OCI-LY3 (cell line): ENCODE results near the gene SLC46A2.

Experiments used
- EZH2phosphoT487 ChIP-seq: fragments of 200-600 bp; shearing (Covaris generic); IDR thresholded peaks from 2 replicates; pipeline ENCODE4 v1.6.1; 2018; ENCODE audit warnings: antibody characterized with exemption, mixed run types, low read depth
- TF ChIP-seq, protein P1 (sequence below): fragments of 200-600, 300-600 bp; sonication (generic); IDR thresholded peaks from 2 replicates; pipeline ENCODE4 v1.5.1; 2014; ENCODE audit warnings: antibody characterized with exemption, low read length, low read depth

DNA sequence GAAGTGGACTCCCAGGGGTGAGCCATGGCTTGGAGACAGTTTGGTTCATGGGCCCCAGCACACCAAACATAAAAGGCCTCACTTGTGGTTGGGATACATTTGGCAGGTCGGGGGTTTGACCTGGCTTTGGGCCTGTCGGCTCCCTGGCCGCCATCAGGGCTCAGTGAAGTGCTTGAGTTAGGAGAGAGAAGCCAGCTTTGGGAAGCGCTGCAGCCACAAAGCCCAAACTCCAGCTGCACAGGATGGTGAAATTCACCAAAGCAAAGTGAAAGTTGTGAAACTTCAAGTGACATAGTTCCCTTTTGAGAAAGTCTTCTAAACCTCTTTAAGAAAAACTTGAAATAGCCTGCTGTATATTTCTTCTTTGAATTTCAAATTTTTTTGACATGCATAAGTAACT, 27.5 kb downstream of the SLC46A2 start:
- TF ChIP-seq, protein P1, sequence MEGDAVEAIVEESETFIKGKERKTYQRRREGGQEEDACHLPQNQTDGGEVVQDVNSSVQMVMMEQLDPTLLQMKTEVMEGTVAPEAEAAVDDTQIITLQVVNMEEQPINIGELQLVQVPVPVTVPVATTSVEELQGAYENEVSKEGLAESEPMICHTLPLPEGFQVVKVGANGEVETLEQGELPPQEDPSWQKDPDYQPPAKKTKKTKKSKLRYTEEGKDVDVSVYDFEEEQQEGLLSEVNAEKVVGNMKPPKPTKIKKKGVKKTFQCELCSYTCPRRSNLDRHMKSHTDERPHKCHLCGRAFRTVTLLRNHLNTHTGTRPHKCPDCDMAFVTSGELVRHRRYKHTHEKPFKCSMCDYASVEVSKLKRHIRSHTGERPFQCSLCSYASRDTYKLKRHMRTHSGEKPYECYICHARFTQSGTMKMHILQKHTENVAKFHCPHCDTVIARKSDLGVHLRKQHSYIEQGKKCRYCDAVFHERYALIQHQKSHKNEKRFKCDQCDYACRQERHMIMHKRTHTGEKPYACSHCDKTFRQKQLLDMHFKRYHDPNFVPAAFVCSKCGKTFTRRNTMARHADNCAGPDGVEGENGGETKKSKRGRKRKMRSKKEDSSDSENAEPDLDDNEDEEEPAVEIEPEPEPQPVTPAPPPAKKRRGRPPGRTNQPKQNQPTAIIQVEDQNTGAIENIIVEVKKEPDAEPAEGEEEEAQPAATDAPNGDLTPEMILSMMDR: no peak
- no peak for TF ChIP-seq EZH2phosphoT487
